Smooth muscle cell of the pulmonary artery (primary cell): Measurements from ENCODE around the gene DACT1. TPM values are rescaled to one million over a fixed set of nuclear protein-coding genes. Genes with fewer than 3 reads are reported as not detected.

Experiments
- total RNA-seq: library from RNA; depleted of rRNA; stranded (reverse); fragments of >200 nt; gene quantifications from 2 replicates; pipeline ENCODE4 v1.2.3, GENCODE V29; 2014

Gene DACT1
- total RNA-seq = 28.3 and 43.4 TPM in 2 replicates

GRCh38 chr14:58637391-58638230 is at the start of gene DACT1:
Gene DACT1 (plus strand): TSS chr14:58637962. CDS start chr14:58638203, 241 bp downstream.

Other genes with a start within 250 kb of the DACT1 start
- not detected in 2 replicates for gene TOMM20L, start 242.0 kb upstream of the DACT1 start, total RNA-seq
- 16.6 and 17.3 TPM in 2 replicates for gene TIMM9, start 210.4 kb upstream of the DACT1 start, total RNA-seq
- gene KIAA0586, start 210.2 kb upstream of the DACT1 start, total RNA-seq = 18.6 and 19.5 TPM in 2 replicates